ENCODE data around the gene NLGN3.

DNA sequence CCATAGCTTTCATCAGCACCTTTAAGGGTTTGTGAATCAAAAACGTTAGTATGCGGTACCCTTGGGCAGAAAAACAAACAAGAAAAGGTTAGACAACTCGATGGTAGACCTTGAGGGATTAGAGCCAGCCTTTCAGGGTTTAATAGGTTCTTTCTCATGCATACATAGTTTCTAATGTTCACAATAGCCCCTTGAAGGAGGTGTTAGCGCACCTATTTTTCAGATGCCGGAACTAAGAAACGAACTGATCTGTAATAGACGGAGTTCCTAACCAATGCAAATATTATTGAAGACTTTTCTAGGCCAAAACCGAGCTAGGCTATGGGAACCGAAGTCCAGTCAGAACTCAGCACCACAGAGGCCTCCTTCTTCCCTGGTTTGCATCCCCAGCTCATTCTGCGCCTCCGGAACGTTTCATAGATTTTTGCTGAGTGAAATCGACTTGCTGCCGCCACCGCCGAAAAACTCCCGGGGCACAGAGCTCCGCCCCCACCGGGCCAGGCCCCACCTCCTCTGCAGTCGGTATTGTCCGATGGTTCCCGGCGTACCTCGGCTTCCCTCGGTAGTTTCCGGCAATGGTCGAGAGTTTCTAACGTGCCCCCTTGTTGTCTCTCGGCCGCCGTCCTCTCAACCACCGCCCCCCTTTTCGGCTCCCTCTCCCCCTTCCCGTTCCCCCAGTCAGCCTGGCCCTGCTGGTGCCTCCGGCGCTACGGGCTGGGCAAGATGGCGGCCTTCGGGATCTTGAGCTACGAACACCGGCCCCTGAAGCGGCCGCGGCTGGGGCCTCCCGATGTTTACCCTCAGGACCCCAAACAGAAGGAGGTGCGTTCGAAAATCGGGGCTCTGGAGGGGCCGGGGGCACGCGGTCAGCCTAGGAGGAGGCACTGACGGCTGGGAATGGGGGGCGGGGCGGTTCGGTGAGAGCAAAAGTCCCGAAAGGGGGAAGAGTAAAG is 26.3 kb upstream of the NLGN3 start, which contains the start of gene MED12:
- TF ChIP-seq CTCF (IDR thresholded peaks at IDR 0.05) (no peak), POLR2A (IDR thresholded peaks at IDR 0.05) (no peak)

Data from testis (tissue), 2 donors.